Measurements from ENCODE around the gene GLRX.

DNA sequence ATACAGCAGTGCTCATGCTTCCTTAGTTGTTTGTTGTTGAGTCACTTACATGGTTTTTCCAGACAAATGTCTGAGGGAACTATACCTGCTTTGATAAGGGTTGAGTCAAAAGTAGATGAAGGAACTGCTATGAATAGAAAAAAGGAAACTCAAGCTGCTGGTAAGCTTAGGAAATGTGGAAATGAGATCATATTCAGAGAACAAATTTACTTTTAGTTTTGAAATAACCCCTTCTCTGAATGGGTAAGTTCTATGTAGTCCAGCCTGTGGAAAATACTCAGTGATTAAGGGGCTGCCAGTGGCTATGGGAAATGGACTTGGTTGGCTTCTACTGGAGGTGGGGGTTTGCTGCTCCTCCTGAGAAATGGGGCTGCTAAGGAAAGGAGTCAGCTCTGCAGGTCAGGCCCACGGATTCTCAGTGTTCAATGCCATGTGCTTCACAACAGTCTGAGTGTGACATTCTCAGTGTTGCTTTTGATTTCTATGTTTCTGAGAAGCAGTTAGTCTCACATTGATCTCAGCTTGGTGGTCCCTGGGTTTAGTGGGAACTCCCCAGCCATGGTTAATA, 47.7 kb upstream of the GLRX start:
- TF ChIP-seq CTCF (IDR thresholded peaks at IDR 0.05) (no peak), POLR2A (IDR thresholded peaks at IDR 0.05) (no peak)
